ENCODE data around the gene LSR.

GRCh38 chr19:35299523-35300338 is 50.9 kb downstream of the LSR start:
- no peak for TF ChIP-seq CTCF (IDR thresholded peaks at IDR 0.05)
- no peak for TF ChIP-seq POLR2AphosphoS5 (IDR thresholded peaks at IDR 0.05; ENCODE audit: insufficient read depth in 1 of 2, low read depth in 1 of 2)
- no peak for TF ChIP-seq POLR2A (IDR thresholded peaks at IDR 0.05)
